LNCaP clone FGC (cell line): ENCODE results near the gene CNOT10.
A peak's percentile ranks its signal among the peaks of the same experiment; 100 is the strongest.

ENCODE experiments used
- DNase-seq: peaks from one replicate; pipeline ENCODE4 v3.0.0-alpha.2; 2011; ENCODE audit warnings: low read depth
- H3K4me3 ChIP-seq: 2 replicates; pipeline ENCODE4 v1.5.1; 2011; ENCODE audit warnings: mild to moderate bottlenecking, low read depth, low read length, control low read depth
- CTCF ChIP-seq: IDR thresholded peaks from 2 replicates; pipeline ENCODE4 v1.5.1; 2012; ENCODE audit warnings: mild to moderate bottlenecking; ENCODE audit not compliant: control insufficient read depth, insufficient read depth; ENCODE audit errors: extremely low read depth

CNOT10 gene

GRCh38 chr3:32758375-32758753 lies 73.4 kb downstream of the CNOT10 start:
- no peak overlapping the region for H3K4me3 ChIP-seq
- TF ChIP-seq CTCF = no peak
- DNase-seq = no peak

GRCh38 chr3:32759342-32759741 lies 74.4 kb downstream of the CNOT10 start:
- TF ChIP-seq CTCF = no peak
- no peak for DNase-seq
- no peak overlapping the region for H3K4me3 ChIP-seq

GRCh38 chr3:32764481-32764880 lies 79.5 kb downstream of the CNOT10 start:
- DNase-seq = no peak
- no peak for TF ChIP-seq CTCF
- H3K4me3 ChIP-seq = no peak overlapping the region

- no peak for DNase-seq
- TF ChIP-seq CTCF = no peak
- no peak overlapping the region for H3K4me3 ChIP-seq
Observed at GRCh38 chr3:32778389-32778788, 93.4 kb downstream of the CNOT10 start.

GRCh38 chr3:32780071-32780734 lies 95.2 kb downstream of the CNOT10 start:
- no peak for TF ChIP-seq CTCF
- DNase-seq = no peak
- no peak overlapping the region for H3K4me3 ChIP-seq

- peak overlapping the region; percentile 58 for H3K4me3 ChIP-seq
- TF ChIP-seq CTCF = no peak
- no peak for DNase-seq
Observed at GRCh38 chr3:32780735-32781210, 95.8 kb downstream of the CNOT10 start.
